Placental pericyte (primary cell): ENCODE measurements around the gene RAB30. TPM values are rescaled to one million over a fixed set of nuclear protein-coding genes. Genes with fewer than 3 reads are reported as not detected.

ENCODE experiments used
- small RNA-seq: library from RNA; depleted of rRNA; stranded (forward); fragments of <200 nt; gene quantifications from one replicate; pipeline ENCODE3, GENCODE V24; 2012; ENCODE audit warnings: low replicate concordance
- total RNA-seq: library from RNA; depleted of rRNA; stranded (reverse); fragments of >200 nt; gene quantifications from 2 replicates; pipeline ENCODE4 v1.2.3, GENCODE V29; 2012

The RAB30 gene
- total RNA-seq = 4.8 and 11.2 TPM in 2 replicates

GRCh38 chr11:83071567-83072349 is at the start of gene RAB30:
TSS of gene RAB30 (minus strand) at chr11:83071897. CDS start at chr11:82997316, 74,581 bp downstream.

Small RNAs within 50 kb of the gene (small RNA-seq; reads per million reads assigned to genes)
- 0.10 reads per million for gene SNORA70E

Other genes with a start within 250 kb of the RAB30 start
- 22.8 and 33.0 TPM in 2 replicates for gene PRCP, start 171.5 kb downstream of the RAB30 start, total RNA-seq
- under 0.01 and 13.3 TPM in 2 replicates for gene DDIAS, start 170.2 kb downstream of the RAB30 start, total RNA-seq
- gene PCF11, start 85.2 kb upstream of the RAB30 start, total RNA-seq = 32.0 and 43.2 TPM in 2 replicates
- gene ANKRD42, start 121.8 kb upstream of the RAB30 start, total RNA-seq = 11.4 and 11.7 TPM in 2 replicates
- gene CCDC90B, start 214.5 kb upstream of the RAB30 start, total RNA-seq = 46.4 and 55.1 TPM in 2 replicates